ENCODE results near the gene CEMIP2. TPM values are rescaled to one million over a fixed set of nuclear protein-coding genes. Genes with fewer than 3 reads are reported as not detected.

Gene CEMIP2
- polyA plus RNA-seq, 2 donors = 5.5 to 5.8 TPM

DNA sequence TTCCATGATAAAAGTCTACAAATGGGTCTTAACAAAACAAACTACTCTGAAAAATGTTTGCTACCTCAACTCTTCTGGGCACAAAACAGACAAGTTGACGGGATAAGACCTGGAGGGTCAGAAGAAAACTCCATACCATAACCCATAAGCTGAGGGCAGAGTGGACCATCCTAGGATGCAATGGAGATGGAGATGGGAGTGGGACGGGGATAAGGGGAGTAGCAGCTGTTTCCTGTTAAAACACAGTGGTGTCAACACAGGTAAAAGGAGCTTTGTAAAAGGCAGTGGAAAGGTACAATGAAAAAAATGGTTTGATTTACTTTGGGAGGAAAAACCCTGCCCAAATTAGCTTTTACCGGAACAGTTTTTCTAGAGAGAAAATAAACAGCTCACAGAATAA is 41.6 kb downstream of the CEMIP2 start:
- H3K4me1 ChIP-seq (ENCODE audit: control insufficient read depth in 2 of 2, insufficient read depth in 2 of 2, low read length in 1 of 2) = no peaks in the 10 kb centered on the region
- H3K27me3 ChIP-seq (ENCODE audit: control insufficient read depth in 1 of 2, insufficient read depth in 2 of 2, low read length in 2 of 2) = no peaks in the 10 kb centered on the region
- WGBS, 2 donors = 78 to 79% methylated on average over 3 of the region's 3 CpGs
- H3K9me3 ChIP-seq (ENCODE audit: control insufficient read depth in 2 of 2, insufficient read depth in 1 of 2, low read depth in 1 of 2, low read length in 1 of 2) = no peaks in the 10 kb centered on the region
- H3K36me3 ChIP-seq (ENCODE audit: control insufficient read depth in 2 of 2, insufficient read depth in 2 of 2, low read length in 1 of 2) = peaks cover 3 to 8% of the 10 kb centered on the region in 2 donors
- no peak overlapping the region for H3K27ac ChIP-seq (ENCODE audit: low read depth in 2 of 2, low read length in 1 of 2)
- no peak overlapping the region for H3K4me3 ChIP-seq (ENCODE audit: low read depth in 1 of 2, low read length in 2 of 2)

DNA sequence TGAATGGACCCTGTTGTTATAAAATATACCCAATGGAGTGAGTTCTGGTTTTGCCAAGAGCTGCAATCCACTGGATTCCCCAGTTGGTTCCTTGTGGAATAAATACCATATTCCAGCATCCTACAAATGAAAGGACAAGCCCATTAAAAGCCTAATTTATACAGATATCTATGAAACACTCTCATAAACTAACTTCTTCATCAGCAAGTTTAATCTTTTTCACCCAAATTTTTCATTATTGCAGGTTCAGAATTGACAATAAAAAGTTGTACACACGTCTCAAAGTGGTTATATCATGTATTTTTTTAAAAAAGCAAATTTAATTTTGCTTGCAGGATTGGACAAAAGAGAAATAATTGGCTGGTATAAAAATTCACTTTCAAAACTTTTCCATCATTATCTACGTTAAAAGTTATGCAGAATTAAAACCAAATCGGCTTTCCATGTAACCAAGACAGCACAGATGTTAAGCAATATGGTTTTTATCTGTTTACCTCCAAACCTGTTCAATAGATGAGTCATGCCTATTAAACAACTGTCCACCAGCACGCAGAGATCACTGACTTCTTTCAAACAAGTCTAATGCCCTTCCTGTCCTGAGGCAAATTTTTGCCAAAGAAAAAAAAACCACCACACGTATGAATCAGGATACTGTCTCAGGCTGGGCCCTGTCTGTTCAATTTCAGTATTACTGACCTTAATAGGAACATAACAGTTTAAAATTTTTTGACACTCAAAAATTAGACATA is 42.5 kb downstream of the CEMIP2 start:
- Histone ChIP-seq H3K27me3 (ENCODE audit: control insufficient read depth in 1 of 2, insufficient read depth in 2 of 2, low read length in 2 of 2) (no peaks in the 10 kb centered on the region), H3K4me3 (ENCODE audit: low read depth in 1 of 2, low read length in 2 of 2) (no peak overlapping the region), H3K4me1 (ENCODE audit: control insufficient read depth in 2 of 2, insufficient read depth in 2 of 2, low read length in 1 of 2) (no peaks in the 10 kb centered on the region), H3K27ac (ENCODE audit: low read depth in 2 of 2, low read length in 1 of 2) (no peak overlapping the region), H3K36me3 (ENCODE audit: control insufficient read depth in 2 of 2, insufficient read depth in 2 of 2, low read length in 1 of 2) (peaks cover 3 to 8% of the 10 kb centered on the region in 2 donors), H3K9me3 (ENCODE audit: control insufficient read depth in 2 of 2, insufficient read depth in 1 of 2, low read depth in 1 of 2, low read length in 1 of 2) (no peaks in the 10 kb centered on the region)
- 37 to 38% methylated on average over 5 of the region's 5 CpGs for WGBS, 2 donors

DNA sequence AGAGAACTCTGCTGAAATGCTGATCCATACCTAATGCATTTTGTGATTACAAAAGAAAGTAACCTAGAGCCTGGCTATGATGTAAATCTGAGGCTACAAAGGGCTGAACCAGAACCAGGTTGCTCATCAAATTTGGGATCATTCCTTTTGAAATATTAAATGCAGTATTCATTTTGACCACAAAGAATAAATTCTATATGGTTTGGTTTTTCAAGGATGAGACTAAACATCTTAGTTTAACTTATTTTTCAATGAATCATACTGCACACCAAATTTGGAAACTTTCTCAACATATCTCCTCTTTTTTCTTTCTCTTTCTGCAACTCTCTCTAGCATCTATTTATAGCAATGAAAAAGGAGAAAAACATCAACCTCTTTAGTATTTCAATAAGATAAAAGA is 46.5 kb downstream of the CEMIP2 start:
- H3K27ac ChIP-seq (ENCODE audit: low read depth in 2 of 2, low read length in 1 of 2) = no peak overlapping the region
- H3K4me3 ChIP-seq (ENCODE audit: low read depth in 1 of 2, low read length in 2 of 2) = no peak overlapping the region
- H3K36me3 ChIP-seq (ENCODE audit: control insufficient read depth in 2 of 2, insufficient read depth in 2 of 2, low read length in 1 of 2) = peaks cover 0 to 1% of the 10 kb centered on the region in 2 donors
- no peaks in the 10 kb centered on the region for H3K9me3 ChIP-seq (ENCODE audit: control insufficient read depth in 2 of 2, insufficient read depth in 1 of 2, low read depth in 1 of 2, low read length in 1 of 2)
- H3K27me3 ChIP-seq (ENCODE audit: control insufficient read depth in 1 of 2, insufficient read depth in 2 of 2, low read length in 2 of 2) = no peaks in the 10 kb centered on the region
- no peaks in the 10 kb centered on the region for H3K4me1 ChIP-seq (ENCODE audit: control insufficient read depth in 2 of 2, insufficient read depth in 2 of 2, low read length in 1 of 2)

DNA sequence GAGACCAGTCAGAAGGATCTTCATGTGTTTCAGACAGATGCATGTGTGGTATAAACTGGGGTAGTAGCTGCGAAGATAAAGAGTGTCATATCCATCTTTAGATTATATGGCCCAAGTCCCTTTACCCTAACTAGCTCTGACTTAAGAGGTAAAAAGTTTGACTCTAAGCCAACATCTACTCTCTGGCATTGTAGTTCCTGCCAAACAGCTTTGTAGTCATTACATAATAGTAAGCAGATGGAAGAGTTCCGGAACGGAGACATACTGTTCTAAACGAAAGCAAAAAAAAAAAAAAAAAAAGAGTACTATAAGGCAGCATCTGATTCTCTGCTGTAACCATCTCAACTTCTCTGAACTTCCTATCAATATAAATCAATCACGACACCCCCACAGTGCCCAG is 48.8 kb downstream of the CEMIP2 start:
- Histone ChIP-seq H3K27ac (ENCODE audit: low read depth in 2 of 2, low read length in 1 of 2) (no peak overlapping the region), H3K27me3 (ENCODE audit: control insufficient read depth in 1 of 2, insufficient read depth in 2 of 2, low read length in 2 of 2) (no peaks in the 10 kb centered on the region), H3K4me3 (ENCODE audit: low read depth in 1 of 2, low read length in 2 of 2) (no peak overlapping the region), H3K36me3 (ENCODE audit: control insufficient read depth in 2 of 2, insufficient read depth in 2 of 2, low read length in 1 of 2) (peaks cover 2% of the 10 kb centered on the region in 2 donors), H3K4me1 (ENCODE audit: control insufficient read depth in 2 of 2, insufficient read depth in 2 of 2, low read length in 1 of 2) (no peaks in the 10 kb centered on the region), H3K9me3 (ENCODE audit: control insufficient read depth in 2 of 2, insufficient read depth in 1 of 2, low read depth in 1 of 2, low read length in 1 of 2) (no peaks in the 10 kb centered on the region)
- whole genome bisulfite sequencing, 2 donors = 45 to 47% methylated on average over 5 of the region's 5 CpGs

DNA sequence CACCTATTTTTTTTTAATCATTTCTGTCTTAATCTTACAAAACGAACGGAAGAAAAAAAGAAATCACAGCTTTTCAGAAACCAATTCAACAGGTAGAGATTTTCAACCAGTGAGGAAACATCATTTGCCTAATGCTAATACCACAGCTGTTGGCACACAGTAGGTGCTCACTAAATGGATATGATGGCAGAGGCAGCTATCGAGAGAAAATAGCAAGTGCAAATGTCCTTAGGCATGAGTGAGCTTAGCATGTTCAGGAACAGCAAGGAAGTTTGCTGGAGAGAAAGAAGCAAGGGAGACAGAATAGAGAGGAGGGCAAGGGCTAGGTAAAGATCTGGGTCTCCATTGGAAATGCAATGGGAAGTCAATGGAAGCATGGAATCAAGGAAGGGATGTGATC is 49.2 kb downstream of the CEMIP2 start:
- Histone ChIP-seq H3K27me3 (ENCODE audit: control insufficient read depth in 1 of 2, insufficient read depth in 2 of 2, low read length in 2 of 2) (no peaks in the 10 kb centered on the region), H3K4me1 (ENCODE audit: control insufficient read depth in 2 of 2, insufficient read depth in 2 of 2, low read length in 1 of 2) (no peaks in the 10 kb centered on the region), H3K27ac (ENCODE audit: low read depth in 2 of 2, low read length in 1 of 2) (no peak overlapping the region), H3K9me3 (ENCODE audit: control insufficient read depth in 2 of 2, insufficient read depth in 1 of 2, low read depth in 1 of 2, low read length in 1 of 2) (no peaks in the 10 kb centered on the region), H3K4me3 (ENCODE audit: low read depth in 1 of 2, low read length in 2 of 2) (no peak overlapping the region), H3K36me3 (ENCODE audit: control insufficient read depth in 2 of 2, insufficient read depth in 2 of 2, low read length in 1 of 2) (peaks cover 2% of the 10 kb centered on the region in 2 donors)
- 95 to 97% methylated on average over 3 of the region's 3 CpGs for WGBS, 2 donors

DNA sequence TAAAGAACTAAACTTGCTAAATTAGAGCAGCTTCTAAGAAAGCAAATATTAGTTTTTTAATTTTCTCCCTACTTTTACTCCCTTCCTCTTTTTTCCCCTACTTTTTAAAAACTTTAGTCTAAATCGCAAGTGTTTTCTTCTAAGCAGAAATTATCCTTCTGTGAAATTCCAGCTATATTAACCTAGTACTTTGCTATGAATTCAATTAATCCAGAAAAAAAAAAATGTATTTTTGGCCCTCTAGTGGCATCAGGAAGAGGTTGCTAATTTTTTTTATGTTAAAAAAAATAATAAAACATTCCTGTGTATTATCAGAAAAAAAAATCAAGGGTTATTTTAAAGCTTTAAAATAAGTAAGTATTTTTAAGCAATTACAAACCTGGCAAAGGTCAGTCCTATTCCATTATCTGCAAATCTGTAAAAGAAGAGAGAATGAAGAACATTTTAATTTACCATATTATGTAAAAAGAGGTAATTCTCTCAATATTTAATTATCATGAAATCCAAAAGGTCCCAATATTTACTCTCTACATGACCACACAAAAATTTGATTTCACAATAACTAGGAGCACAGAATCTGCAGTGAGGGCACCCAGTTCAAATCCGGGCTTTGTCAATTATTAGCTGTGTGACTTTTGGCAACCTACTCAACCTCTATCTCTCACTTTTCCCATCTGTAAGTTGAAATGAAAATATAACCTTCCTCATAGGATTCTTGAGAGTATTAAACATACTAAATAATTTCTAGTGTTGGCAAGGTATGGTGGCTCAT is 52.0 kb downstream of the CEMIP2 start:
- Histone ChIP-seq H3K9me3 (ENCODE audit: control insufficient read depth in 2 of 2, insufficient read depth in 1 of 2, low read depth in 1 of 2, low read length in 1 of 2) (no peaks in the 10 kb centered on the region), H3K27ac (ENCODE audit: low read depth in 2 of 2, low read length in 1 of 2) (no peak overlapping the region), H3K4me3 (ENCODE audit: low read depth in 1 of 2, low read length in 2 of 2) (no peak overlapping the region), H3K4me1 (ENCODE audit: control insufficient read depth in 2 of 2, insufficient read depth in 2 of 2, low read length in 1 of 2) (no peaks in the 10 kb centered on the region), H3K36me3 (ENCODE audit: control insufficient read depth in 2 of 2, insufficient read depth in 2 of 2, low read length in 1 of 2) (peaks cover 2 to 9% of the 10 kb centered on the region in 2 donors), H3K27me3 (ENCODE audit: control insufficient read depth in 1 of 2, insufficient read depth in 2 of 2, low read length in 2 of 2) (no peaks in the 10 kb centered on the region)
- WGBS, 2 donors = 92 to 95% methylated on average over 2 of the region's 2 CpGs

DNA sequence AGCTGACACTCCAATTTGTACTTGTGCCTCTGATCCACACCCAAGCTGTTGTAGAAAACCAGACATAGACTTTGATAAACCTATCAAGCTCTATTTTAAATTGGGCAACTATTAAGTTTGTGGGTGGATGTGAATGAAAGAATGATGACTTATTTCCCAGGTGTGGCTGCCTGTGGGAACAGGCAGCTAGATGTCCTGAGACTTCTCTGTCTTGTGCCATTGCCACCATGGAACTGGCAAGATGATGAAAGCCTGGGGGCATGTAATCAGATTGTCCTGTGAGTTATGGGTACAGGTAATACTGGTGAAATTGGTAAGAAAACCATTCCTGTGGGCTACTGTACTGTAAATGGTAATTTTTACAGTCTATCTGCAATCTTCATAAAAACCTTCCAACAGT is 57.5 kb downstream of the CEMIP2 start:
- Histone ChIP-seq H3K36me3 (ENCODE audit: control insufficient read depth in 2 of 2, insufficient read depth in 2 of 2, low read length in 1 of 2) (peaks cover 2 to 9% of the 10 kb centered on the region in 2 donors), H3K27me3 (ENCODE audit: control insufficient read depth in 1 of 2, insufficient read depth in 2 of 2, low read length in 2 of 2) (no peaks in the 10 kb centered on the region), H3K27ac (ENCODE audit: low read depth in 2 of 2, low read length in 1 of 2) (no peak overlapping the region), H3K9me3 (ENCODE audit: control insufficient read depth in 2 of 2, insufficient read depth in 1 of 2, low read depth in 1 of 2, low read length in 1 of 2) (no peaks in the 10 kb centered on the region), H3K4me3 (ENCODE audit: low read depth in 1 of 2, low read length in 2 of 2) (no peak overlapping the region), H3K4me1 (ENCODE audit: control insufficient read depth in 2 of 2, insufficient read depth in 2 of 2, low read length in 1 of 2) (no peaks in the 10 kb centered on the region)

DNA sequence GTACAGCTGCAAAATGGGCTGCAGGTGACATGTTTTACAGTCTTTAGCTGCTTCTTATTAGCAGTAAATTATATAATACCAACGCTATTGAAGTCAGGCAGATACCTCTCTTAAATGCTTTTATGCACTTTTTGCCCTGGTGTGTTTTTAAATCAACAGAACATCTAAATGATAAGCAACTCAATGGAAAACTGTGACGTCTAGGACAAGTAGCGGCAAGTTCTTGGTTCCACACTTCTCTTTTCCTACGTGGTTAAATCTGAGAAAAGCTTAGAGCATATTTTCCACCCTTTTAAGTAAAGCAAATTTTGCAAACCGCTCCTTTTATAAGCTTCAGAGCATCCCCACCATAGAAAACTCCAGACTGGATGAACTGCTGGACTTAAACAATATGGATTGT is 58.1 kb downstream of the CEMIP2 start:
- Histone ChIP-seq H3K36me3 (ENCODE audit: control insufficient read depth in 2 of 2, insufficient read depth in 2 of 2, low read length in 1 of 2) (peaks cover 2 to 9% of the 10 kb centered on the region in 2 donors), H3K4me1 (ENCODE audit: control insufficient read depth in 2 of 2, insufficient read depth in 2 of 2, low read length in 1 of 2) (no peaks in the 10 kb centered on the region), H3K27ac (ENCODE audit: low read depth in 2 of 2, low read length in 1 of 2) (no peak overlapping the region), H3K4me3 (ENCODE audit: low read depth in 1 of 2, low read length in 2 of 2) (no peak overlapping the region), H3K27me3 (ENCODE audit: control insufficient read depth in 1 of 2, insufficient read depth in 2 of 2, low read length in 2 of 2) (no peaks in the 10 kb centered on the region), H3K9me3 (ENCODE audit: control insufficient read depth in 2 of 2, insufficient read depth in 1 of 2, low read depth in 1 of 2, low read length in 1 of 2) (no peaks in the 10 kb centered on the region)
- WGBS, 2 donors = 65 to 67% methylated on average over 5 of the region's 5 CpGs

DNA sequence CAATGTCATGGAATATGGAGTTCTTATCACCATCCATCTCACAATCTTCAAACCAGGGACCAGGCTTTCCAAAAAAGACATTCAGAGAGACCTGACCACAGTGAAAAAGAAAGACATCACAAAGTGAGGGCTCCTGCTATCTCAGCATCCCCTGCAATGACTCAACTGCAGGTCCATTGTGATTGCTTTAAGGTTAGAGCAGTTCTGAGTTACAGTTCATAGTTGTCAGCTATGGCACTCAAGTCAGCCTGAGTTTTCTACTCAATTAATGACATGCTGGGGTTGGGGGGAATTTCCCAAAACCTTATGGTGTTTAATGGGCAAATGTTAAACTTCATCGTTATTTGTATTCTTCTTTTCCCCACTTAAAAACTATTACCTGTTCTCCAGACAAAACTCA is 58.9 kb downstream of the CEMIP2 start:
- H3K4me3 ChIP-seq (ENCODE audit: low read depth in 1 of 2, low read length in 2 of 2) = no peak overlapping the region
- H3K27ac ChIP-seq (ENCODE audit: low read depth in 2 of 2, low read length in 1 of 2) = no peak overlapping the region
- H3K4me1 ChIP-seq (ENCODE audit: control insufficient read depth in 2 of 2, insufficient read depth in 2 of 2, low read length in 1 of 2) = no peaks in the 10 kb centered on the region
- 88 to 97% methylated on average over 1 of the region's 1 CpG for WGBS, 2 donors
- H3K27me3 ChIP-seq (ENCODE audit: control insufficient read depth in 1 of 2, insufficient read depth in 2 of 2, low read length in 2 of 2) = no peaks in the 10 kb centered on the region
- H3K9me3 ChIP-seq (ENCODE audit: control insufficient read depth in 2 of 2, insufficient read depth in 1 of 2, low read depth in 1 of 2, low read length in 1 of 2) = no peaks in the 10 kb centered on the region
- peaks cover 0 to 11% of the 10 kb centered on the region in 2 donors for H3K36me3 ChIP-seq (ENCODE audit: control insufficient read depth in 2 of 2, insufficient read depth in 2 of 2, low read length in 1 of 2)

DNA sequence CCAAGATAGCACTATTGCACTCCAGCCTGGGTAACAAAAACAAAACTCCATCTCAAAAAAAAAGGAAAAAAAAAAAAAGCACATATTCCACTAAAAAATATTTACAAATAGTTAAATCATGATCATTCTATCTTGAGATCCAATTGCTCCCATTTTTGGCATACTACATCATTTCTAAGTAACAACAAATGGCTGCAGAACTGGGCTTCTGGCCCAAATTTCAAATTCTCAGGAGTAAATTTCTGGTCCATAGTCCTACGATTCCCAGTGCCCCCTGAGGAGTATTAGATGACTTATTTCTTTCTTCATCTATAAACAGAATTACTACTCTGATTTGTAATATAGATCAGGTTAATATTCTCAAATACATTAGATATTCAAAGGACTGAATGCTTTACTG is 62.1 kb downstream of the CEMIP2 start:
- H3K4me1 ChIP-seq (ENCODE audit: control insufficient read depth in 2 of 2, insufficient read depth in 2 of 2, low read length in 1 of 2) = no peaks in the 10 kb centered on the region
- H3K4me3 ChIP-seq (ENCODE audit: low read depth in 1 of 2, low read length in 2 of 2) = no peak overlapping the region
- H3K36me3 ChIP-seq (ENCODE audit: control insufficient read depth in 2 of 2, insufficient read depth in 2 of 2, low read length in 1 of 2) = peaks cover 0 to 8% of the 10 kb centered on the region in 2 donors
- no peaks in the 10 kb centered on the region for H3K9me3 ChIP-seq (ENCODE audit: control insufficient read depth in 2 of 2, insufficient read depth in 1 of 2, low read depth in 1 of 2, low read length in 1 of 2)
- no peak overlapping the region for H3K27ac ChIP-seq (ENCODE audit: low read depth in 2 of 2, low read length in 1 of 2)
- 72 to 79% methylated on average over 1 of the region's 1 CpG for WGBS, 2 donors
- no peaks in the 10 kb centered on the region for H3K27me3 ChIP-seq (ENCODE audit: control insufficient read depth in 1 of 2, insufficient read depth in 2 of 2, low read length in 2 of 2)

Data from esophagus (tissue), 2 donors.